Neural cell (in vitro differentiated cells): ENCODE measurements around the gene ICAM2. TPM values are rescaled to one million over a fixed set of nuclear protein-coding genes. Genes with fewer than 3 reads are reported as not detected.

ENCODE experiments used
- H2AFZ ChIP-seq: fragments of 200-600, 300-800 bp; sonication (generic), shearing (Covaris generic); 2 replicates; pipeline ENCODE4 v1.6.0; 2014; ENCODE audit warnings: low read depth, mild to moderate bottlenecking, antibody characterized with exemption, low read length, moderate library complexity
- H3F3A ChIP-seq: fragments of 200-600 bp; shearing (Covaris generic); 2 replicates; pipeline ENCODE4 v1.6.1; 2016; ENCODE audit warnings: mild to moderate bottlenecking, moderate library complexity, mixed read lengths, antibody characterized with exemption, low read length; ENCODE audit not compliant: insufficient read depth, poor library complexity, severe bottlenecking
- H3K27ac ChIP-seq: fragments of 200-600, 300-800 bp; sonication (generic), shearing (Covaris generic); 2 replicates; pipeline ENCODE4 v1.5.1; 2014; ENCODE audit warnings: mild to moderate bottlenecking, low read length, moderate library complexity
- H3K27me3 ChIP-seq: fragments of 300-800, 200-600 bp; sonication (generic), shearing (Covaris generic); 2 replicates; pipeline ENCODE4 v1.6.0; 2014; ENCODE audit warnings: mild to moderate bottlenecking, low read depth, low read length, moderate library complexity; ENCODE audit not compliant: insufficient read depth
- H3K36me3 ChIP-seq: fragments of 300-800, 200-600 bp; sonication (generic), shearing (Covaris generic); 2 replicates; pipeline ENCODE4 v1.5.1; 2014; ENCODE audit warnings: mild to moderate bottlenecking, antibody characterized with exemption, low read length, moderate library complexity; ENCODE audit not compliant: insufficient read depth
- H3K4me2 ChIP-seq: fragments of 300-800, 200-600 bp; sonication (generic), shearing (Covaris generic); 2 replicates; pipeline ENCODE4 v1.6.0; 2014; ENCODE audit warnings: mild to moderate bottlenecking, low read length
- H3K4me3 ChIP-seq: fragments of 300-800, 200-600 bp; sonication (generic), shearing (Covaris generic); 2 replicates; pipeline ENCODE4 v1.5.1; 2014; ENCODE audit warnings: mild to moderate bottlenecking, low read length, moderate library complexity
- H3K79me2 ChIP-seq: fragments of 200-600 bp; shearing (Covaris generic); replicated peaks from 2 replicates; pipeline ENCODE4 v1.6.0; 2014; ENCODE audit warnings: mild to moderate bottlenecking, low read length, moderate library complexity; ENCODE audit not compliant: insufficient read depth
- H3K9ac ChIP-seq: fragments of 300-800, 200-600 bp; sonication (generic), shearing (Covaris generic); 2 replicates; pipeline ENCODE4 v1.6.1; 2016; ENCODE audit warnings: mild to moderate bottlenecking, low read length, mixed read lengths
- H3K9me2 ChIP-seq: fragments of 200-600 bp; shearing (Covaris generic); 2 replicates; pipeline ENCODE4 v1.6.1; 2016; ENCODE audit warnings: mild to moderate bottlenecking, low read length, mixed read lengths; ENCODE audit not compliant: insufficient read depth
- H3K9me3 ChIP-seq: fragments of 200-600, 300-800 bp; sonication (generic), shearing (Covaris generic); 2 replicates; pipeline ENCODE4 v1.6.1; 2016; ENCODE audit warnings: mild to moderate bottlenecking, mixed run types, low read length, moderate library complexity, mixed read lengths
- H4K20me1 ChIP-seq: fragments of 200-600 bp; shearing (Covaris generic); 2 replicates; pipeline ENCODE4 v1.6.1; 2016; ENCODE audit warnings: mild to moderate bottlenecking, mixed run types; ENCODE audit not compliant: insufficient read depth
- EP300 ChIP-seq: fragments of 450-650 bp; conservative IDR thresholded peaks from 2 replicates; pipeline ENCODE4 v1.6.1; 2014; ENCODE audit warnings: antibody characterized with exemption, mild to moderate bottlenecking, moderate library complexity; ENCODE audit not compliant: poor library complexity, severe bottlenecking
- EZH2 ChIP-seq: fragments of 200-600, 300-800 bp; shearing (Covaris generic), sonication (generic); IDR thresholded peaks from 2 replicates; pipeline ENCODE4 v1.6.1; 2014; ENCODE audit warnings: antibody characterized with exemption, low read length, borderline replicate concordance, mild to moderate bottlenecking; ENCODE audit not compliant: insufficient read depth, poor library complexity, severe bottlenecking
- MXI1 ChIP-seq: fragments of 450-650 bp; conservative IDR thresholded peaks from 2 replicates; pipeline ENCODE4 v1.6.1; 2014; ENCODE audit warnings: antibody characterized with exemption, mild to moderate bottlenecking; ENCODE audit not compliant: poor library complexity, severe bottlenecking
- POLR2AphosphoS5 ChIP-seq: IDR thresholded peaks from 2 replicates; pipeline ENCODE4 v1.6.1; 2012
- RAD21 ChIP-seq: fragments of 450-650 bp; conservative IDR thresholded peaks from 2 replicates; pipeline ENCODE4 v1.6.1; 2014; ENCODE audit warnings: antibody characterized with exemption, mild to moderate bottlenecking, moderate library complexity
- SMC3 ChIP-seq: fragments of 450-650 bp; conservative IDR thresholded peaks from 2 replicates; pipeline ENCODE4 v1.6.1; 2014; ENCODE audit warnings: antibody characterized with exemption, mild to moderate bottlenecking, moderate library complexity; ENCODE audit not compliant: poor library complexity
- TAF1 ChIP-seq: IDR thresholded peaks from 2 replicates; pipeline ENCODE4 v1.6.1; 2012; ENCODE audit warnings: low read depth
- polyA plus RNA-seq: library from polyadenylated mRNA; depleted of rRNA; stranded (reverse); fragments of >200 nt; gene quantifications from 2 replicates; pipeline ENCODE4 v1.2.3, GENCODE V29; 2014
- TF ChIP-seq, protein P1 (sequence below): fragments of 450-650 bp; IDR thresholded peaks from 2 replicates; pipeline ENCODE4 v1.5.1; 2014; ENCODE audit warnings: antibody characterized with exemption, mild to moderate bottlenecking, moderate library complexity; ENCODE audit not compliant: poor library complexity, severe bottlenecking
- TF ChIP-seq, protein P2 (sequence below): IDR thresholded peaks from 2 replicates; pipeline ENCODE4 v1.6.1; 2012; ENCODE audit warnings: borderline replicate concordance

The ICAM2 gene
- polyA plus RNA-seq, 1 donor from 2014 or later = not detected

DNA sequence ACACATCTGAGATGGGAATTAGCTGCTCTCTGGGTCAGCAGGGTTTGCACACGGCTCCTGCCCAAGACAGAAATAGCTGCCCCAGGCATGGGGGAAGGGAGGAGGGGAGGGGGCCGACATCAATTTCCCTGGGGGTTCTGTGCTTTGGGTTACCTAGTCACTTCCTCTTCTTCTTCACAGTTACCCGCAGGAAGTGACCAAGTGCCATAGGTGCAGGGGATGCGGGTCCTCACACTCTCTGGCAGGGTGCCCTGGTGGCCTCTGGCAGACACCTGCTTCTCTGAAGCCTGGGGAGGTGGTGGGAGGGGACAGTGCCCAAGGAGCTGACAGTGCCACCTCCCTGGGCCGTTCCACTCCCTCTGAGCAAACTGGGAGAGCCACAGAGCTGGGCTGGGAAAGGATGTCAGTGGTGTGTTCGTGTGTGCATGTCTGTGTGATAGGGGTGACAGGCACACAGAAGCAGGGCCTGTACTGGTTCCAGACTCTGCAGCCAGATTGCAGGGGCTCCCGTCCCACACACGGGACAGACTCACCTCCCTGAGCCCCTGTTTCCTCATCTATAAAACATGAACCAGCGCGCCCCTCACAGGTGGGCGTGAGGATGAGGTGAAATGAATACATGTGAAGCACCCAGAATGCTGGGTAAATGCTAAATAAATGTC is 65.9 kb downstream of the ICAM2 start:
- TF ChIP-seq, protein P1, sequence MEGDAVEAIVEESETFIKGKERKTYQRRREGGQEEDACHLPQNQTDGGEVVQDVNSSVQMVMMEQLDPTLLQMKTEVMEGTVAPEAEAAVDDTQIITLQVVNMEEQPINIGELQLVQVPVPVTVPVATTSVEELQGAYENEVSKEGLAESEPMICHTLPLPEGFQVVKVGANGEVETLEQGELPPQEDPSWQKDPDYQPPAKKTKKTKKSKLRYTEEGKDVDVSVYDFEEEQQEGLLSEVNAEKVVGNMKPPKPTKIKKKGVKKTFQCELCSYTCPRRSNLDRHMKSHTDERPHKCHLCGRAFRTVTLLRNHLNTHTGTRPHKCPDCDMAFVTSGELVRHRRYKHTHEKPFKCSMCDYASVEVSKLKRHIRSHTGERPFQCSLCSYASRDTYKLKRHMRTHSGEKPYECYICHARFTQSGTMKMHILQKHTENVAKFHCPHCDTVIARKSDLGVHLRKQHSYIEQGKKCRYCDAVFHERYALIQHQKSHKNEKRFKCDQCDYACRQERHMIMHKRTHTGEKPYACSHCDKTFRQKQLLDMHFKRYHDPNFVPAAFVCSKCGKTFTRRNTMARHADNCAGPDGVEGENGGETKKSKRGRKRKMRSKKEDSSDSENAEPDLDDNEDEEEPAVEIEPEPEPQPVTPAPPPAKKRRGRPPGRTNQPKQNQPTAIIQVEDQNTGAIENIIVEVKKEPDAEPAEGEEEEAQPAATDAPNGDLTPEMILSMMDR = no peak
- TF ChIP-seq TAF1 (no peak), MXI1 (no peak), POLR2AphosphoS5 (no peak), RAD21 (no peak), EZH2 (no peak), SMC3 (no peak), EP300 (no peak)
- TF ChIP-seq, protein P2, sequence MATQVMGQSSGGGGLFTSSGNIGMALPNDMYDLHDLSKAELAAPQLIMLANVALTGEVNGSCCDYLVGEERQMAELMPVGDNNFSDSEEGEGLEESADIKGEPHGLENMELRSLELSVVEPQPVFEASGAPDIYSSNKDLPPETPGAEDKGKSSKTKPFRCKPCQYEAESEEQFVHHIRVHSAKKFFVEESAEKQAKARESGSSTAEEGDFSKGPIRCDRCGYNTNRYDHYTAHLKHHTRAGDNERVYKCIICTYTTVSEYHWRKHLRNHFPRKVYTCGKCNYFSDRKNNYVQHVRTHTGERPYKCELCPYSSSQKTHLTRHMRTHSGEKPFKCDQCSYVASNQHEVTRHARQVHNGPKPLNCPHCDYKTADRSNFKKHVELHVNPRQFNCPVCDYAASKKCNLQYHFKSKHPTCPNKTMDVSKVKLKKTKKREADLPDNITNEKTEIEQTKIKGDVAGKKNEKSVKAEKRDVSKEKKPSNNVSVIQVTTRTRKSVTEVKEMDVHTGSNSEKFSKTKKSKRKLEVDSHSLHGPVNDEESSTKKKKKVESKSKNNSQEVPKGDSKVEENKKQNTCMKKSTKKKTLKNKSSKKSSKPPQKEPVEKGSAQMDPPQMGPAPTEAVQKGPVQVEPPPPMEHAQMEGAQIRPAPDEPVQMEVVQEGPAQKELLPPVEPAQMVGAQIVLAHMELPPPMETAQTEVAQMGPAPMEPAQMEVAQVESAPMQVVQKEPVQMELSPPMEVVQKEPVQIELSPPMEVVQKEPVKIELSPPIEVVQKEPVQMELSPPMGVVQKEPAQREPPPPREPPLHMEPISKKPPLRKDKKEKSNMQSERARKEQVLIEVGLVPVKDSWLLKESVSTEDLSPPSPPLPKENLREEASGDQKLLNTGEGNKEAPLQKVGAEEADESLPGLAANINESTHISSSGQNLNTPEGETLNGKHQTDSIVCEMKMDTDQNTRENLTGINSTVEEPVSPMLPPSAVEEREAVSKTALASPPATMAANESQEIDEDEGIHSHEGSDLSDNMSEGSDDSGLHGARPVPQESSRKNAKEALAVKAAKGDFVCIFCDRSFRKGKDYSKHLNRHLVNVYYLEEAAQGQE = no peak
- Histone ChIP-seq H3K9me2 (no peaks in the 10 kb centered on the region), H3K27ac (no peak overlapping the region), H3K9me3 (no peaks in the 10 kb centered on the region), H3K36me3 (no peaks in the 10 kb centered on the region), H2AFZ (no peak overlapping the region), H3K4me2 (no peak overlapping the region), H3F3A (no peaks in the 10 kb centered on the region), H3K4me3 (no peak overlapping the region), H3K27me3 (no peaks in the 10 kb centered on the region), H4K20me1 (no peaks in the 10 kb centered on the region), H3K9ac (peak overlapping the region; percentile 12), H3K79me2 (no peaks in the 10 kb centered on the region)

Other genes with a start within 250 kb of the ICAM2 start
- 47.2 and 49.3 TPM in 2 replicates for gene CCDC47, start 247.0 kb downstream of the ICAM2 start, polyA plus RNA-seq
- 114 and 115 TPM in 2 replicates for gene DDX42, start 246.5 kb downstream of the ICAM2 start, polyA plus RNA-seq
- 63.1 and 69.5 TPM in 2 replicates for gene PSMC5, start 193.2 kb downstream of the ICAM2 start, polyA plus RNA-seq
- gene FTSJ3, start 193.0 kb downstream of the ICAM2 start, polyA plus RNA-seq = 23.2 and 25.8 TPM in 2 replicates
- 24.0 and 33.2 TPM in 2 replicates for gene SMARCD2, start 177.9 kb downstream of the ICAM2 start, polyA plus RNA-seq
- not detected in 2 replicates for gene CSH2, start 147.0 kb downstream of the ICAM2 start, polyA plus RNA-seq
- gene GH2, start 138.7 kb downstream of the ICAM2 start, polyA plus RNA-seq = not detected in 2 replicates
- not detected in 2 replicates for gene CSH1, start 124.1 kb downstream of the ICAM2 start, polyA plus RNA-seq
- not detected in 2 replicates for gene CSHL1, start 109.4 kb downstream of the ICAM2 start, polyA plus RNA-seq
- not detected in 2 replicates for gene GH1, start 101.8 kb downstream of the ICAM2 start, polyA plus RNA-seq
- not detected in 2 replicates for gene CD79B, start 88.3 kb downstream of the ICAM2 start, polyA plus RNA-seq
- not detected in 2 replicates for gene SCN4A, start 47.7 kb downstream of the ICAM2 start, polyA plus RNA-seq
- 2.8 and 3.8 TPM in 2 replicates for gene PRR29, start 22.3 kb downstream of the ICAM2 start, polyA plus RNA-seq
- 2.3 and 5.6 TPM in 2 replicates for gene ERN1, start 109.5 kb upstream of the ICAM2 start, polyA plus RNA-seq
- gene TEX2, start 242.6 kb upstream of the ICAM2 start, polyA plus RNA-seq = 19.7 and 20.6 TPM in 2 replicates